Measurements from ENCODE around the gene ITPKC. TPM values are rescaled to one million over a fixed set of nuclear protein-coding genes. Genes with fewer than 3 reads are reported as not detected.
"Not testable (repeated sequence)": the region's sequence is repeated elsewhere in the genome, so short reads cannot be mapped to it uniquely, and the experiment has no call there.

ITPKC gene
- total and polyA plus RNA-seq, 7 donors, result 17.4 to 39.6 (median 24.5) TPM

DNA sequence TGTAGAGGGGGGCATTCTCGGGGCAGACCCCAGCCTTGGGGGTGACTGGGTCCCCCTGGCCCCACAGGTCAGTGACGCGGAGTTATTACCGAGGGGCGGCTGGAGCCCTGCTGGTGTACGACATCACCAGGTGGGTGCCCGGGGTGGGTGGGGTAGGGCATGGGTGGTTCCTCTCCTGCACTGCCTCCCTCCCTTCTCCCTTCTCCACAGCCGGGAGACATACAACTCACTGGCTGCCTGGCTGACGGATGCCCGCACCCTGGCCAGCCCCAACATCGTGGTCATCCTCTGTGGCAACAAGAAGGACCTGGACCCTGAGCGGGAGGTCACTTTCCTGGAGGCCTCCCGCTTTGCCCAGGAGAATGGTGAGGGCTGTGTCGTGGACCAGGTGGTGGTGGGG lies 66.8 kb downstream of the ITPKC start:
- intact Hi-C loops (cut with DNase I), result no loop called here
- Histone ChIP-seq H3K27ac (no peak overlapping the region), H3K36me3 (peaks cover 0 to 21% (median 2%) of the 10 kb centered on the region in 4 donors), H3K27me3 (no peaks in the 10 kb centered on the region), H3K4me1 (peaks cover 0 to 9% (median 6%) of the 10 kb centered on the region in 4 donors), H3K4me3 (no peak overlapping the region), H3K9me3 (no peaks in the 10 kb centered on the region)
- DNase-seq, result no peak
- no peak for TF ChIP-seq CTCF (IDR thresholded peaks at IDR 0.05)
- no peak for TF ChIP-seq POLR2A (IDR thresholded peaks at IDR 0.05)
- no peak for TF ChIP-seq POLR2AphosphoS5 (IDR thresholded peaks at IDR 0.05)
- TF ChIP-seq EP300 (IDR thresholded peaks at IDR 0.05), result no peak
- WGBS, 2 donors, result 93 to 96% methylated on average over 14 of the region's 14 CpGs

- DNase-seq; H3K27me3 ChIP-seq; H3K4me1 ChIP-seq; H3K4me3 ChIP-seq; H3K27ac ChIP-seq; intact Hi-C loops (cut with DNase I); H3K9me3 ChIP-seq: not testable (repeated sequence)
- peaks cover 0 to 21% (median 2%) of the 10 kb centered on the region in 4 donors for H3K36me3 ChIP-seq
- WGBS, 2 donors, result 97 to 100% methylated on average over 2 of the region's 2 CpGs
Measured at GRCh38 chr19:40784146-40784545, 67.2 kb downstream of the ITPKC start.

DNA sequence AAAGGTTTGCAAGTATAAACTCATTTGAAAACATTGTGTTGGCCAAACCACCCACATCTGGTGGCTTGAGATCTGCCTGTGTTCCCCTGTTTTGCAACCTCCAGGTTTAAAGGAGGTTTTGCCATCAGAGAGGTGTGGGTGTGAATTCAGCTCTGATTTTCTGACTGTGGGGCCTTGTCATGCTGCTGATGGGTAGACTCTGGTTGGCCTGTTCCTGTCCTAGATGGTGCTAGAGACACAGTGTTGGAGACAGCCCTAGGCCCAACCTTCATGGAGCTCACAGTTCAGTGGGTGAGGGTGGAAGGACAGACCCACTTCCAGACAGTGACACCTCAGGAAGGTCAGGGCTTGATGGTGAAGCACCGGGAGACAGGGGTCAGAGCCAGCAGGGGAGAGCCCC lies 68.6 kb downstream of the ITPKC start:
- H3K36me3 ChIP-seq, result peaks cover 0 to 28% (median 2%) of the 10 kb centered on the region in 4 donors
- no peak for TF ChIP-seq POLR2AphosphoS5 (IDR thresholded peaks at IDR 0.05)
- TF ChIP-seq POLR2A (IDR thresholded peaks at IDR 0.05), result no peak
- no peak for TF ChIP-seq EP300 (IDR thresholded peaks at IDR 0.05)
- TF ChIP-seq CTCF (IDR thresholded peaks at IDR 0.05), result no peak
- H3K27me3 ChIP-seq, result no peaks in the 10 kb centered on the region
- intact Hi-C loops (cut with DNase I), result no loop called here
- 84 to 89% methylated on average over 1 of the region's 1 CpG for WGBS, 2 donors
- no peaks in the 10 kb centered on the region for H3K9me3 ChIP-seq
- H3K4me1 ChIP-seq, result no peaks in the 10 kb centered on the region
- DNase-seq, result no peak
- H3K4me3 ChIP-seq, result no peak overlapping the region
- no peak overlapping the region for H3K27ac ChIP-seq

DNA sequence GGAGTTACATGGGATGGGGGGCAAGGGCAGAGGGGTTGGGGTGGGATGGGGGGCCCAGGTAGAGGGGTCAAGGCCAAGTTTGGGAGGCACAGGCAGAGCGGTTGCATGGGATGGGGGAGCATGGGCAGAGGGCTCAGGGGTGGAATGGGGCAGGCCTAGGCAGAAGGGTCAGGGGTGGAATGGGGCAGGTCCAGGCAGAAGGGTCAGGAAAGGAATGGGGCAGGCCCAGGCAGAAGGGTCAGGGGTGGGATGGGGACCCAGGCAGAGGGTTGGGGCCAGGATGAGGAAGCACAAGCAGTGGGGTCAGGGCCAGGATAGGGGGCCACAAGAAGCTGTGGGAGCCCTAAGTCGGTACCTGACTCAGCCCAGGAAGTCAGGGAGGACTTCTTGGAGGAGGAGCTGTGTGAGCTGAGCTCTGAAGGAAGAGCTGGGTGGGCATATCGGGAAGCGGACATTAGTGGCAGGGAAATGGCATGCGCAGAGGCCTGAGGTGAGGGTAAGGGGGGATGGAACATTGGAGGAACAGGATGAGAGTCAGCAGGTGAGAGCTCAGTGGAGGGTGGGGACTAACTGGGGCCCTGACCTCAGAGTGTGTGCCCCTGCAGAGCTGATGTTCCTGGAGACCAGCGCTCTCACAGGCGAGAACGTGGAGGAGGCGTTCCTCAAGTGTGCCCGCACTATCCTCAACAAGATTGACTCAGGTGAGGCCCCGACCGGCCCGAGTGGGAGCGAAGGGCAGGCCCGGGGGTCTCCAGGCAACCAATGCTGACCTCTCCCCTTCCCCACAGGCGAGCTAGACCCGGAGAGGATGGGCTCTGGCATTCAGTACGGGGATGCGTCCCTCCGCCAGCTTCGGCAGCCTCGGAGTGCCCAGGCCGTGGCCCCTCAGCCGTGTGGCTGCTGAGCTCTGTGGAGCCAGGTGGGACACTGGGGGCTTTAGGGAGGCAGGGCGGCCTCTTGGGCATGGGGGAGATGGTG lies 69.4 kb downstream of the ITPKC start:
- H3K27ac ChIP-seq, result no peak overlapping the region
- no peak overlapping the region for H3K4me3 ChIP-seq
- WGBS, 2 donors, result 95 to 96% methylated on average over 25 of the region's 25 CpGs
- H3K27me3 ChIP-seq, result no peaks in the 10 kb centered on the region
- intact Hi-C loops (cut with DNase I), result no loop called here
- H3K9me3 ChIP-seq, result no peaks in the 10 kb centered on the region
- no peaks in the 10 kb centered on the region for H3K4me1 ChIP-seq
- DNase-seq, result no peak
- peaks cover 0 to 29% (median 2%) of the 10 kb centered on the region in 4 donors for H3K36me3 ChIP-seq
- TF ChIP-seq EP300 (IDR thresholded peaks at IDR 0.05) (no peak), POLR2A (IDR thresholded peaks at IDR 0.05) (no peak), POLR2AphosphoS5 (IDR thresholded peaks at IDR 0.05) (no peak), CTCF (IDR thresholded peaks at IDR 0.05) (no peak)

Small RNA genes within 50 kb of the gene (small RNA-seq; reads per million reads assigned to genes)
- 0 reads per million in 3 donors for gene RNU6-195P

Other genes starting within 250 kb of the ITPKC start
- gene SHKBP1, start 140.2 kb upstream of the ITPKC start, total RNA-seq, result 10 to 100 TPM; 15.9 to 36.3 (median 33.8) TPM
- gene SHKBP1, start 140.2 kb upstream of the ITPKC start, polyA plus RNA-seq, result 10 to 100 TPM; 50.2 to 81.0 (median 52.9) TPM
- gene LTBP4, start 115.7 kb upstream of the ITPKC start, total RNA-seq, result 100 to 1,000 TPM; 107 to 206 (median 176) TPM
- gene LTBP4, start 115.7 kb upstream of the ITPKC start, polyA plus RNA-seq, result 100 to 1,000 TPM in 1 of 3 donors, 10 to 100 TPM in 2; 31.9 to 118 (median 41.4) TPM
- 10 to 100 TPM; 21.9 to 38.2 (median 25.0) TPM for gene NUMBL, start 26.5 kb upstream of the ITPKC start, total RNA-seq
- 10 to 100 TPM in 1 of 3 donors, 1 to 10 TPM in 2; 3.0 to 13.7 (median 9.6) TPM for gene NUMBL, start 26.5 kb upstream of the ITPKC start, polyA plus RNA-seq
- 10 to 100 TPM; 33.2 to 59.3 (median 39.2) TPM for gene COQ8B, start 226 bp upstream of the ITPKC start, total RNA-seq
- gene COQ8B, start 226 bp upstream of the ITPKC start, polyA plus RNA-seq, result 10 to 100 TPM; 24.7 to 54.4 (median 27.0) TPM
- gene ACTMAP, start 33.4 kb downstream of the ITPKC start, total RNA-seq, result 1 to 10 TPM; 1.8 to 5.3 (median 3.0) TPM
- 10 to 100 TPM in 1 of 3 donors, 1 to 10 TPM in 2; 6.0 to 11.0 (median 6.6) TPM for gene ACTMAP, start 33.4 kb downstream of the ITPKC start, polyA plus RNA-seq
- 10 to 100 TPM; 43.2 to 60.1 (median 54.0) TPM for gene SNRPA, start 34.1 kb downstream of the ITPKC start, total RNA-seq
- 10 to 100 TPM; 19.2 to 76.1 (median 37.2) TPM for gene SNRPA, start 34.1 kb downstream of the ITPKC start, polyA plus RNA-seq
- 10 to 100 TPM in 3 of 4 donors, 1 to 10 TPM in 1; 9.1 to 19.1 (median 15.7) TPM for gene MIA, start 58.4 kb downstream of the ITPKC start, total RNA-seq
- 10 to 100 TPM in 1 of 3 donors, 1 to 10 TPM in 1, not detected in 1; 2.1 to 11.3 TPM for gene MIA, start 58.4 kb downstream of the ITPKC start, polyA plus RNA-seq
- 10 to 100 TPM; 15.6 to 21.3 (median 19.2) TPM for gene RAB4B, start 61.1 kb downstream of the ITPKC start, total RNA-seq
- gene RAB4B, start 61.1 kb downstream of the ITPKC start, polyA plus RNA-seq, result 10 to 100 TPM; 39.0 to 76.5 (median 58.3) TPM
- 100 to 1,000 TPM in 1 of 4 donors, 10 to 100 TPM in 3; 60.9 to 106 (median 87.6) TPM for gene EGLN2, start 82.1 kb downstream of the ITPKC start, total RNA-seq
- gene EGLN2, start 82.1 kb downstream of the ITPKC start, polyA plus RNA-seq, result 100 to 1,000 TPM in 2 of 3 donors, 10 to 100 TPM in 1; 88.9 to 105 (median 101) TPM
- 1 to 10 TPM in 1 of 4 donors, not detected in 3; 1.8 TPM for gene CYP2A6, start 133.3 kb downstream of the ITPKC start, total RNA-seq
- not detected for gene CYP2A6, start 133.3 kb downstream of the ITPKC start, polyA plus RNA-seq
- under 1 TPM in 1 of 4 donors, not detected in 3; 0.36 TPM for gene CYP2A7, start 165.1 kb downstream of the ITPKC start, total RNA-seq
- gene CYP2A7, start 165.1 kb downstream of the ITPKC start, polyA plus RNA-seq, result not detected